ENCODE data around the gene KLK14. TPM values are rescaled to one million over a fixed set of nuclear protein-coding genes. Genes with fewer than 3 reads are reported as not detected.

KLK14 gene
- total and polyA plus RNA-seq, 2 experiments from 2014 or later = 0.42 TPM; not detected in 1

- Histone ChIP-seq H3K4me3 (no peak overlapping the region), H3K79me2 (replicated peaks; ENCODE audit: insufficient read depth) (no peaks in the 10 kb centered on the region), H3K27me3 (ENCODE audit: insufficient read depth) (no peaks in the 10 kb centered on the region), H3K36me3 (ENCODE audit: insufficient read depth) (no peaks in the 10 kb centered on the region), H3K4me2 (no peak overlapping the region), H3K4me1 (ENCODE audit: insufficient read depth) (no peaks in the 10 kb centered on the region), H3K9me2 (ENCODE audit: insufficient read depth) (no peaks in the 10 kb centered on the region), H3K27ac (ENCODE audit: low read depth) (no peak overlapping the region), H3F3A (replicated peaks; ENCODE audit: low read depth) (no peaks in the 10 kb centered on the region), H2AFZ (no peak overlapping the region), H4K20me1 (replicated peaks; ENCODE audit: insufficient read depth) (no peaks in the 10 kb centered on the region)
- H3K27me3 Mint-ChIP-seq (ENCODE audit: insufficient read depth, low read depth, poor library complexity) = peaks cover 19% of the 10 kb centered on the region
- no peak overlapping the region for H3K4me3 Mint-ChIP-seq
- no peaks in the 10 kb centered on the region; the same call in 2 of the 3 replicates for H3K36me3 Mint-ChIP-seq (ENCODE audit: low read depth)
- DNase-seq (ENCODE audit: low spot score) (no peak), ATAC-seq (no peak)
- H3K27ac Mint-ChIP-seq = no peak overlapping the region
- H3K4me1 Mint-ChIP-seq = peaks cover 4% of the 10 kb centered on the region; the same call in 2 of the 3 replicates
- no peaks in the 10 kb centered on the region; the same call in 1 of the 3 replicates for H3K9me3 Mint-ChIP-seq
- TF ChIP-seq ETS1 (IDR thresholded peaks at IDR 0.05) (no peak), ZNF331 (CRISPR knock-in tag; IDR thresholded peaks at IDR 0.05; ENCODE audit: low read depth) (no peak), POLR2AphosphoS5 (IDR thresholded peaks at IDR 0.05; ENCODE audit: low read depth) (no peak), JUNB (IDR thresholded peaks at IDR 0.05; ENCODE audit: unreplicated experiment) (no peak), CREB1 (CRISPR knock-in tag; IDR thresholded peaks at IDR 0.05; ENCODE audit: low read depth) (no peak), EZH2phosphoT487 (IDR thresholded peaks at IDR 0.05; ENCODE audit: unreplicated experiment) (no peak), ZNF114 (CRISPR knock-in tag; IDR thresholded peaks at IDR 0.05) (no peak), STAT1 (IDR thresholded peaks at IDR 0.05; ENCODE audit: unreplicated experiment) (no peak)
Measured at GRCh38 chr19:51122112-51122981, 39.7 kb upstream of the KLK14 start.

DNA sequence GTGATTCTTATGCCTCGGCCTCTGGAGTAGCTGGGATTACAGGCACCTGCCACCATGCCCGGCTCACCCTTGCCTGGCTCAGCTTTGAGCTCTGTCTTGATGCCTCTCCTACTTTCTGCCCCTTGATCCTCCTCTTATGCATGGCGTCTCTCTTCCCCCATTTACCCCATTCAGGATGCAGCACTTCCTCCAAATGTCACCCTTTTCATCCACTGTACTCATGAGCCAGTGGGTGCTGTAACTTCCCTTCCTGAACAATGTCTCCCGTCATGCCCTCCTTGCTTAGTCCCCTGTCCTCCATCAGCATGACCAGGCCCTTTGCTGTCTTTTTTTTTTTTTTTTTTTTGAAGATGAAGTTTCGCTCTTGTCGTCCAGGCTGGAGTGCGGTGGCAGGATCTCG lies 38.6 kb upstream of the KLK14 start:
- H3K4me1 Mint-ChIP-seq = peaks cover 4% of the 10 kb centered on the region; the same call in 2 of the 3 replicates
- no peaks in the 10 kb centered on the region; the same call in 2 of the 3 replicates for H3K36me3 Mint-ChIP-seq (ENCODE audit: low read depth)
- no peak for TF ChIP-seq ETS1 (IDR thresholded peaks at IDR 0.05)
- TF ChIP-seq ZNF331 (CRISPR knock-in tag; IDR thresholded peaks at IDR 0.05; ENCODE audit: low read depth) = no peak
- no peak for TF ChIP-seq STAT1 (IDR thresholded peaks at IDR 0.05; ENCODE audit: unreplicated experiment)
- no peak for TF ChIP-seq EZH2 (IDR thresholded peaks at IDR 0.05; ENCODE audit: low read depth, unreplicated experiment)
- TF ChIP-seq NANOG (IDR thresholded peaks at IDR 0.05; ENCODE audit: borderline replicate concordance) = no peak
- no peak for TF ChIP-seq POLR2AphosphoS5 (IDR thresholded peaks at IDR 0.05; ENCODE audit: low read depth)
- TF ChIP-seq JUNB (IDR thresholded peaks at IDR 0.05; ENCODE audit: unreplicated experiment) = no peak
- no peak for TF ChIP-seq CREB1 (CRISPR knock-in tag; IDR thresholded peaks at IDR 0.05; ENCODE audit: low read depth)
- TF ChIP-seq, protein P1, sequence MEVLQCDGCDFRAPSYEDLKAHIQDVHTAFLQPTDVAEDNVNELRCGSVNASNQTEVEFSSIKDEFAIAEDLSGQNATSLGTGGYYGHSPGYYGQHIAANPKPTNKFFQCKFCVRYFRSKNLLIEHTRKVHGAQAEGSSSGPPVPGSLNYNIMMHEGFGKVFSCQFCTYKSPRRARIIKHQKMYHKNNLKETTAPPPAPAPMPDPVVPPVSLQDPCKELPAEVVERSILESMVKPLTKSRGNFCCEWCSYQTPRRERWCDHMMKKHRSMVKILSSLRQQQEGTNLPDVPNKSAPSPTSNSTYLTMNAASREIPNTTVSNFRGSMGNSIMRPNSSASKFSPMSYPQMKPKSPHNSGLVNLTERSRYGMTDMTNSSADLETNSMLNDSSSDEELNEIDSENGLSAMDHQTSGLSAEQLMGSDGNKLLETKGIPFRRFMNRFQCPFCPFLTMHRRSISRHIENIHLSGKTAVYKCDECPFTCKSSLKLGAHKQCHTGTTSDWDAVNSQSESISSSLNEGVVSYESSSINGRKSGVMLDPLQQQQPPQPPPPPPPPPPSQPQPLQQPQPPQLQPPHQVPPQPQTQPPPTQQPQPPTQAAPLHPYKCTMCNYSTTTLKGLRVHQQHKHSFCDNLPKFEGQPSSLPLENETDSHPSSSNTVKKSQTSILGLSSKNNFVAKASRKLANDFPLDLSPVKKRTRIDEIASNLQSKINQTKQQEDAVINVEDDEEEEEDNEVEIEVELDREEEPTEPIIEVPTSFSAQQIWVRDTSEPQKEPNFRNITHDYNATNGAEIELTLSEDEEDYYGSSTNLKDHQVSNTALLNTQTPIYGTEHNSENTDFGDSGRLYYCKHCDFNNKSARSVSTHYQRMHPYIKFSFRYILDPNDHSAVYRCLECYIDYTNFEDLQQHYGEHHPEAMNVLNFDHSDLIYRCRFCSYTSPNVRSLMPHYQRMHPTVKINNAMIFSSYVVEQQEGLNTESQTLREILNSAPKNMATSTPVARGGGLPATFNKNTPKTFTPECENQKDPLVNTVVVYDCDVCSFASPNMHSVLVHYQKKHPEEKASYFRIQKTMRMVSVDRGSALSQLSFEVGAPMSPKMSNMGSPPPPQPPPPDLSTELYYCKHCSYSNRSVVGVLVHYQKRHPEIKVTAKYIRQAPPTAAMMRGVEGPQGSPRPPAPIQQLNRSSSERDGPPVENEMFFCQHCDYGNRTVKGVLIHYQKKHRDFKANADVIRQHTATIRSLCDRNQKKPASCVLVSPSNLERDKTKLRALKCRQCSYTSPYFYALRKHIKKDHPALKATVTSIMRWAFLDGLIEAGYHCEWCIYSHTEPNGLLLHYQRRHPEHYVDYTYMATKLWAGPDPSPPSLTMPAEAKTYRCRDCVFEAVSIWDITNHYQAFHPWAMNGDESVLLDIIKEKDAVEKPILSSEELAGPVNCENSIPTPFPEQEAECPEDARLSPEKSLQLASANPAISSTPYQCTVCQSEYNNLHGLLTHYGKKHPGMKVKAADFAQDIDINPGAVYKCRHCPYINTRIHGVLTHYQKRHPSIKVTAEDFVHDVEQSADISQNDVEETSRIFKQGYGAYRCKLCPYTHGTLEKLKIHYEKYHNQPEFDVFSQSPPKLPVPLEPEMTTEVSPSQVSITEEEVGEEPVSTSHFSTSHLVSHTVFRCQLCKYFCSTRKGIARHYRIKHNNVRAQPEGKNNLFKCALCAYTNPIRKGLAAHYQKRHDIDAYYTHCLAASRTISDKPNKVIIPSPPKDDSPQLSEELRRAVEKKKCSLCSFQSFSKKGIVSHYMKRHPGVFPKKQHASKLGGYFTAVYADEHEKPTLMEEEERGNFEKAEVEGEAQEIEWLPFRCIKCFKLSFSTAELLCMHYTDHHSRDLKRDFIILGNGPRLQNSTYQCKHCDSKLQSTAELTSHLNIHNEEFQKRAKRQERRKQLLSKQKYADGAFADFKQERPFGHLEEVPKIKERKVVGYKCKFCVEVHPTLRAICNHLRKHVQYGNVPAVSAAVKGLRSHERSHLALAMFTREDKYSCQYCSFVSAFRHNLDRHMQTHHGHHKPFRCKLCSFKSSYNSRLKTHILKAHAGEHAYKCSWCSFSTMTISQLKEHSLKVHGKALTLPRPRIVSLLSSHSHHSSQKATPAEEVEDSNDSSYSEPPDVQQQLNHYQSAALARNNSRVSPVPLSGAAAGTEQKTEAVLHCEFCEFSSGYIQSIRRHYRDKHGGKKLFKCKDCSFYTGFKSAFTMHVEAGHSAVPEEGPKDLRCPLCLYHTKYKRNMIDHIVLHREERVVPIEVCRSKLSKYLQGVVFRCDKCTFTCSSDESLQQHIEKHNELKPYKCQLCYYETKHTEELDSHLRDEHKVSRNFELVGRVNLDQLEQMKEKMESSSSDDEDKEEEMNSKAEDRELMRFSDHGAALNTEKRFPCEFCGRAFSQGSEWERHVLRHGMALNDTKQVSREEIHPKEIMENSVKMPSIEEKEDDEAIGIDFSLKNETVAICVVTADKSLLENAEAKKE (CRISPR knock-in tag; IDR thresholded peaks at IDR 0.05) = no peak

More for the DNA sequence above, 38.6 kb upstream of the KLK14 start:
- no peak overlapping the region for H3K4me3 Mint-ChIP-seq
- Histone ChIP-seq H3K4me3 (no peak overlapping the region), H3K27ac (ENCODE audit: low read depth) (no peak overlapping the region), H4K20me1 (replicated peaks; ENCODE audit: insufficient read depth) (no peaks in the 10 kb centered on the region), H3K4me1 (ENCODE audit: insufficient read depth) (no peaks in the 10 kb centered on the region), H3K27me3 (ENCODE audit: insufficient read depth) (no peaks in the 10 kb centered on the region), H3F3A (replicated peaks; ENCODE audit: low read depth) (no peaks in the 10 kb centered on the region), H3K79me2 (replicated peaks; ENCODE audit: insufficient read depth) (no peaks in the 10 kb centered on the region), H3K9me2 (ENCODE audit: insufficient read depth) (no peaks in the 10 kb centered on the region), H3K36me3 (ENCODE audit: insufficient read depth) (no peaks in the 10 kb centered on the region), H3K4me2 (no peak overlapping the region), H2AFZ (no peak overlapping the region)
- H3K9me3 Mint-ChIP-seq = no peaks in the 10 kb centered on the region; the same call in 1 of the 3 replicates
- H3K27ac Mint-ChIP-seq = no peak overlapping the region
- peaks cover 11% of the 10 kb centered on the region for H3K27me3 Mint-ChIP-seq (ENCODE audit: insufficient read depth, low read depth, poor library complexity)
- DNase-seq (ENCODE audit: low spot score) (no peak), ATAC-seq (no peak)
